H1 (cell line): ENCODE results near the gene CTNND2.

ENCODE experiments used
- CBX5 ChIP-seq: fragments of 300-800, 300-1000 bp; sonication (generic); IDR thresholded peaks from 2 replicates; pipeline ENCODE4 v1.7.1; 2016; ENCODE audit warnings: antibody characterized with exemption, low read length, low read depth
- CTCF ChIP-seq, 3 experiments: IDR thresholded peaks; 1 replicate in 2 of 3; 2 replicates in 1 of 3; pipeline versions ENCODE4 v1.5.1 to v1.6.1; 2011; ENCODE audit warnings: low read length in 3 of 3, mild to moderate bottlenecking in 3 of 3, inconsistent platforms in 2 of 3, low read depth in 1 of 3, moderate library complexity in 1 of 3; ENCODE audit not compliant: insufficient read depth in 1 of 3; ENCODE audit errors: control extremely low read depth in 1 of 3
- HDAC6 ChIP-seq: IDR thresholded peaks from one replicate; pipeline ENCODE4 v1.7.1; 2012; ENCODE audit warnings: low read depth, mild to moderate bottlenecking, inconsistent platforms, low read length, moderate library complexity
- POLR2A ChIP-seq, 2 experiments: IDR thresholded peaks; 1 replicate in 1 of 2; 2 replicates in 1 of 2; pipeline ENCODE4 v1.6.1; 2011; ENCODE audit warnings: low read depth in 2 of 2, low read length in 2 of 2, mild to moderate bottlenecking in 2 of 2; ENCODE audit errors: control extremely low read depth in 1 of 2
- TAF1 ChIP-seq: IDR thresholded peaks from 2 replicates; pipeline ENCODE4 v1.6.1; 2011; ENCODE audit warnings: mild to moderate bottlenecking, low read depth, low read length
- TF ChIP-seq, protein P1 (sequence below): IDR thresholded peaks from 2 replicates; pipeline ENCODE4 v1.6.1; 2012; ENCODE audit warnings: inconsistent platforms

DNA sequence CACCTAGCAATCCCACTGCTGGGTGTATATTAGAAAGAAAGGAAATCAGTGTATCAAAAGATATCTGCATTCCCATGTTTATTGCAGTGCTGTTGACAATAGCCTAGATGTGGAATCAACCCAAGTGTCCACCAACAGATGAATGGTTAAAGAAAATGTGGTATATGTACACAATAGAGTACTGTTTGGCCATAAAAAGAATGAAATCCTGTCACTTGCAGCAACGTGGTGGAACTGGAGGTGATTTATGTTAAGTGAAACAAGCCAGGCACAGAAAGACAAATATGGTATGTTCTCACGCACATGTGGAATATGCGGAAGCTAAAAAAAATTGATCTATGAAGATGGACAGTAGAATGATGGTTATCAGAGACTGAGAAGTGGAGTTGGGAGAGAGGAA is 921.6 kb downstream of the CTNND2 start:
- TF ChIP-seq CTCF (IDR thresholded peaks at IDR 0.05; ENCODE audit: control extremely low read depth in 1 of 3, insufficient read depth in 1 of 3, low read depth in 1 of 3, low read length in 3 of 3) (no peak), HDAC6 (no peak), POLR2A (IDR thresholded peaks at IDR 0.05; ENCODE audit: control extremely low read depth in 1 of 2, low read depth in 2 of 2, low read length in 2 of 2) (no peak), TAF1 (no peak), CBX5 (no peak)
- TF ChIP-seq, protein P1, sequence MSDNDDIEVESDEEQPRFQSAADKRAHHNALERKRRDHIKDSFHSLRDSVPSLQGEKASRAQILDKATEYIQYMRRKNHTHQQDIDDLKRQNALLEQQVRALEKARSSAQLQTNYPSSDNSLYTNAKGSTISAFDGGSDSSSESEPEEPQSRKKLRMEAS, result no peak
